Neutrophil (primary cell): ENCODE measurements around the gene KLHL12.

ENCODE experiments used
- H3K27ac ChIP-seq: fragments of 200-600 bp; sonication (generic); 2 replicates; pipeline ENCODE4 v1.5.1; 2016; ENCODE audit warnings: mild to moderate bottlenecking, moderate library complexity
- H3K27me3 ChIP-seq: fragments of 200-600 bp; sonication (generic); 2 replicates; pipeline ENCODE4 v1.6.0; 2016; ENCODE audit warnings: mild to moderate bottlenecking
- H3K36me3 ChIP-seq: fragments of 200-600 bp; sonication (generic); 2 replicates; pipeline ENCODE4 v1.5.1; 2017
- H3K4me1 ChIP-seq, 2 experiments: fragments of 200-600 bp in 1 of 2; sonication (generic) in 1 of 2; 1 replicate in 1 of 2; 2 replicates in 1 of 2; pipeline versions ENCODE4 v1.5.1 to v1.6.1; 2013 to 2016; ENCODE audit warnings: low read depth in 1 of 2, low read length in 1 of 2, mild to moderate bottlenecking in 1 of 2, moderate library complexity in 1 of 2; ENCODE audit not compliant: control insufficient read depth in 1 of 2, insufficient read depth in 1 of 2
- H3K4me3 ChIP-seq, 2 experiments: fragments of 200-600 bp in 1 of 2; sonication (generic) in 1 of 2; 1 replicate in 1 of 2; 2 replicates in 1 of 2; pipeline ENCODE4 v1.5.1; 2013 to 2016; ENCODE audit warnings: low read depth in 1 of 2, low read length in 1 of 2, mild to moderate bottlenecking in 1 of 2, moderate library complexity in 1 of 2
- H3K9me3 ChIP-seq: fragments of 200-600 bp; sonication (generic); 2 replicates; pipeline ENCODE4 v1.5.1; 2016
- TF ChIP-seq, protein P1 (sequence below): fragments of 200-600 bp; sonication (generic); IDR thresholded peaks from 2 replicates; pipeline ENCODE4 v1.5.1; 2016; ENCODE audit warnings: antibody characterized with exemption

The KLHL12 gene

DNA sequence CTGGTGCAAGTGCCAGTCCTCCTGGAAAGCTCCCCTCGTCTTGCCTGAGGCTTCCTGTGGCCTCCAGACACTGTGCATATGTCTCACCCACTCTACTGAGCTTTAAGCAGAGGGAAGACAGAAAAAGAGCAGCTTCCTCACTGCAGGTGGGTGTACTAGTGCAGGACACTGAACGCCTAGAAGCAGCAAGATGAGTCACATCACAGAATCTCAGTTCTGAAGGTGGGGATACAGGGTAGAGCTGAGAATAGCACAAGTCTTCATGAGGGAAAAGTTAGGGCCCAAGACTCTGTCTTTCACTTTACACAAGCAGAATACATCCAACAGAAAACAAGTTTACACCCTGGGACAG is 78.9 kb downstream of the KLHL12 start:
- TF ChIP-seq, protein P1, sequence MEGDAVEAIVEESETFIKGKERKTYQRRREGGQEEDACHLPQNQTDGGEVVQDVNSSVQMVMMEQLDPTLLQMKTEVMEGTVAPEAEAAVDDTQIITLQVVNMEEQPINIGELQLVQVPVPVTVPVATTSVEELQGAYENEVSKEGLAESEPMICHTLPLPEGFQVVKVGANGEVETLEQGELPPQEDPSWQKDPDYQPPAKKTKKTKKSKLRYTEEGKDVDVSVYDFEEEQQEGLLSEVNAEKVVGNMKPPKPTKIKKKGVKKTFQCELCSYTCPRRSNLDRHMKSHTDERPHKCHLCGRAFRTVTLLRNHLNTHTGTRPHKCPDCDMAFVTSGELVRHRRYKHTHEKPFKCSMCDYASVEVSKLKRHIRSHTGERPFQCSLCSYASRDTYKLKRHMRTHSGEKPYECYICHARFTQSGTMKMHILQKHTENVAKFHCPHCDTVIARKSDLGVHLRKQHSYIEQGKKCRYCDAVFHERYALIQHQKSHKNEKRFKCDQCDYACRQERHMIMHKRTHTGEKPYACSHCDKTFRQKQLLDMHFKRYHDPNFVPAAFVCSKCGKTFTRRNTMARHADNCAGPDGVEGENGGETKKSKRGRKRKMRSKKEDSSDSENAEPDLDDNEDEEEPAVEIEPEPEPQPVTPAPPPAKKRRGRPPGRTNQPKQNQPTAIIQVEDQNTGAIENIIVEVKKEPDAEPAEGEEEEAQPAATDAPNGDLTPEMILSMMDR = no peak
- H3K9me3 ChIP-seq = no peaks in the 10 kb centered on the region
- no peaks in the 10 kb centered on the region for H3K36me3 ChIP-seq
- no peaks in the 10 kb centered on the region for H3K27me3 ChIP-seq
- no peak overlapping the region for H3K27ac ChIP-seq
- no peaks in the 10 kb centered on the region for H3K4me1 ChIP-seq
- H3K4me3 ChIP-seq = no peak overlapping the region

- H3K27me3 ChIP-seq = no peaks in the 10 kb centered on the region
- no peaks in the 10 kb centered on the region for H3K9me3 ChIP-seq
- H3K27ac ChIP-seq = no peak overlapping the region
- no peak overlapping the region for H3K4me3 ChIP-seq
- H3K36me3 ChIP-seq = no peaks in the 10 kb centered on the region
- TF ChIP-seq, protein P1 = no peak
- H3K4me1 ChIP-seq = peaks cover 0 to 3% of the 10 kb centered on the region in 2 experiments
Observed at GRCh38 chr1:202844935-202845334, 82.1 kb downstream of the KLHL12 start.

- H3K4me1 ChIP-seq = peaks cover 0 to 3% of the 10 kb centered on the region in 2 experiments
- H3K27me3 ChIP-seq = no peaks in the 10 kb centered on the region
- H3K9me3 ChIP-seq = no peaks in the 10 kb centered on the region
- H3K27ac ChIP-seq = no peak overlapping the region
- TF ChIP-seq, protein P1 = no peak
- no peak overlapping the region for H3K4me3 ChIP-seq
- H3K36me3 ChIP-seq = no peaks in the 10 kb centered on the region
Observed at GRCh38 chr1:202844259-202844658, 82.8 kb downstream of the KLHL12 start.

DNA sequence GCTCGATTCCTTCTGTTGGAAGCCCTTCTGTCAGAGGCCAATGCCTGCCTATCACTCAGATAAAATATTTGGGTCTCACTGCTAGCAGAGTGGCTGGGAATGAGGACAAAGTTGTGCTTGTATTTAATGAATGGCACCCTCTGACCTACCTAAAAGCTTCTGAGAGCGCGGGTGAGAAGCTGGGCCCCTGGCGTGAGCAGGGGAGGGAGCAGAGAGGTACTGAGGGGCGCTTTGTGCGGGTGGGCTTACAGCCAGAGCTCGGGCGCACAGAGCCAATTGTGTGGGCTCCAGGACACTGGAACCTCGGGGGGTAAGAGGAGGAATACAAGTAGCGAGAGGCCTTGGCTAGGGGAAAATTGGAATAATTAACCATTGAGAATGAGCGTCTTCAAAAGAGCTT is 84.0 kb downstream of the KLHL12 start:
- H3K36me3 ChIP-seq = no peaks in the 10 kb centered on the region
- peaks cover 0 to 3% of the 10 kb centered on the region in 2 experiments for H3K4me1 ChIP-seq
- H3K9me3 ChIP-seq = no peaks in the 10 kb centered on the region
- no peak overlapping the region for H3K27ac ChIP-seq
- H3K4me3 ChIP-seq = no peak overlapping the region
- TF ChIP-seq, protein P1 = no peak
- H3K27me3 ChIP-seq = no peaks in the 10 kb centered on the region
